ENCODE data around the gene ATP6V1D.

ATP6V1D gene

DNA sequence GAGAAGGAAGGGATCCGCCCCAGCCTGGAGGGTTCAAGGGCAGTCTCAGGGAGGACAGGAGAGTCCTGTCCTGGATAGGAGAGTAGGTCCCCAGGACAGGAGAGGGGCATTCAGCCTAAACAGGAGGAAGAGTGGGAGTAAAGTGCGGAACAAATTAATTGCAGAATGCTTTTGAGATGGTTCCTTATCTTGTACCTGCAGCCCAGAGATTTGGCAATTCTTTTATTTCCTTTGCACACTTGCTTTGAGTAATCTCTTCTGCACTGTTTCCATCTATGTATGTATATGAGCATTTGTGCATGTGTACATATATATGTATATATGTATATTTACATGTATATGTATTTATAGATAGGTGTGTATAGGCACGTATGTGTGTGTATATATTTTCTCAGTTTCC, 29.7 kb upstream of the ATP6V1D start:
- DNase-seq (no peak), ATAC-seq (ENCODE audit: insufficient read depth, low read depth) (no peak)
- no peaks in the 10 kb centered on the region for H3K4me1 ChIP-seq (ENCODE audit: insufficient read depth, low read length)
- H3K9ac ChIP-seq (ENCODE audit: low read depth, low read length): no peak overlapping the region
- no peaks in the 10 kb centered on the region for H3K27me3 ChIP-seq (ENCODE audit: insufficient read depth, low read length, poor library complexity)
- no peak overlapping the region for H3K4me2 ChIP-seq (ENCODE audit: insufficient read depth, low read length)
- H3K27ac ChIP-seq (ENCODE audit: low read length): no peak overlapping the region
- no peak overlapping the region for H2AFZ ChIP-seq (ENCODE audit: low read depth, low read length)
- H3K79me2 ChIP-seq (ENCODE audit: insufficient read depth, low read length): no peaks in the 10 kb centered on the region
- no peaks in the 10 kb centered on the region for H3K9me3 ChIP-seq (ENCODE audit: insufficient read depth, low read length, severe bottlenecking)
- H3K36me3 ChIP-seq (ENCODE audit: insufficient read depth, low read length): peaks cover 25% of the 10 kb centered on the region
- no peaks in the 10 kb centered on the region for H4K20me1 ChIP-seq (ENCODE audit: insufficient read depth, low read length)
- TF ChIP-seq, protein P1, sequence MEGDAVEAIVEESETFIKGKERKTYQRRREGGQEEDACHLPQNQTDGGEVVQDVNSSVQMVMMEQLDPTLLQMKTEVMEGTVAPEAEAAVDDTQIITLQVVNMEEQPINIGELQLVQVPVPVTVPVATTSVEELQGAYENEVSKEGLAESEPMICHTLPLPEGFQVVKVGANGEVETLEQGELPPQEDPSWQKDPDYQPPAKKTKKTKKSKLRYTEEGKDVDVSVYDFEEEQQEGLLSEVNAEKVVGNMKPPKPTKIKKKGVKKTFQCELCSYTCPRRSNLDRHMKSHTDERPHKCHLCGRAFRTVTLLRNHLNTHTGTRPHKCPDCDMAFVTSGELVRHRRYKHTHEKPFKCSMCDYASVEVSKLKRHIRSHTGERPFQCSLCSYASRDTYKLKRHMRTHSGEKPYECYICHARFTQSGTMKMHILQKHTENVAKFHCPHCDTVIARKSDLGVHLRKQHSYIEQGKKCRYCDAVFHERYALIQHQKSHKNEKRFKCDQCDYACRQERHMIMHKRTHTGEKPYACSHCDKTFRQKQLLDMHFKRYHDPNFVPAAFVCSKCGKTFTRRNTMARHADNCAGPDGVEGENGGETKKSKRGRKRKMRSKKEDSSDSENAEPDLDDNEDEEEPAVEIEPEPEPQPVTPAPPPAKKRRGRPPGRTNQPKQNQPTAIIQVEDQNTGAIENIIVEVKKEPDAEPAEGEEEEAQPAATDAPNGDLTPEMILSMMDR (IDR thresholded peaks at IDR 0.05; ENCODE audit: borderline replicate concordance, extremely low read depth, low read length, poor library complexity, severe bottlenecking): no peak
- no peak for TF ChIP-seq EZH2 (IDR thresholded peaks at IDR 0.05; ENCODE audit: borderline replicate concordance, low read depth, low read length, severe bottlenecking)
- no peak overlapping the region for H3K4me3 ChIP-seq (ENCODE audit: low read depth in 1 of 2, low read length in 2 of 2)

DNA sequence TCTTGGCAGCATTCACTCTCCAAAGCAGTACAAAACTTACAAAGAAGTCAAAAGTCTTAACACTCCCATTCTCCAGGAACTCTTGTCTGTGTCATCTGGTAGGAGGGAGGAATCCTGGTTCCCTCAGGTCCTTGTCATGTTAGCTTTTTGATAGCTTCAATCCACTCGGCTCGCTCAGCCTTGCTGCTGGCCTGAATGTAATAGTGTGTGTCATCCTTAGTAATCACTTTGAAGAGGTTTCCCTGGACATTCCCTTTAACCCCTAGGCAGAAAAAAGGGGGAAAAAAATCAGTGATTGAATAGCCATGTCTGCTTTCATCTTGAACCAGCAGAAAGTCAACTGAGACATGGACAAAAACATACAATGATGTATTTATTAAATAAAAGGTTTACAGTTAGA, 27.6 kb upstream of the ATP6V1D start:
- no peak overlapping the region for H3K4me2 ChIP-seq (ENCODE audit: insufficient read depth, low read length)
- no peak for TF ChIP-seq EZH2 (IDR thresholded peaks at IDR 0.05; ENCODE audit: borderline replicate concordance, low read depth, low read length, severe bottlenecking)
- TF ChIP-seq, protein P1 (IDR thresholded peaks at IDR 0.05; ENCODE audit: borderline replicate concordance, extremely low read depth, low read length, poor library complexity, severe bottlenecking): no peak
- peaks cover 46% of the 10 kb centered on the region for H3K36me3 ChIP-seq (ENCODE audit: insufficient read depth, low read length)
- no peak overlapping the region for H3K27ac ChIP-seq (ENCODE audit: low read length)
- H3K27me3 ChIP-seq (ENCODE audit: insufficient read depth, low read length, poor library complexity): no peaks in the 10 kb centered on the region
- no peaks in the 10 kb centered on the region for H3K79me2 ChIP-seq (ENCODE audit: insufficient read depth, low read length)
- H3K4me3 ChIP-seq (ENCODE audit: low read depth in 1 of 2, low read length in 2 of 2): no peak overlapping the region
- no peaks in the 10 kb centered on the region for H3K9me3 ChIP-seq (ENCODE audit: insufficient read depth, low read length, severe bottlenecking)
- DNase-seq (no peak), ATAC-seq (ENCODE audit: insufficient read depth, low read depth) (no peak)
- H3K9ac ChIP-seq (ENCODE audit: low read depth, low read length): no peak overlapping the region
- H2AFZ ChIP-seq (ENCODE audit: low read depth, low read length): no peak overlapping the region
- H4K20me1 ChIP-seq (ENCODE audit: insufficient read depth, low read length): no peaks in the 10 kb centered on the region
- no peaks in the 10 kb centered on the region for H3K4me1 ChIP-seq (ENCODE audit: insufficient read depth, low read length)

DNA sequence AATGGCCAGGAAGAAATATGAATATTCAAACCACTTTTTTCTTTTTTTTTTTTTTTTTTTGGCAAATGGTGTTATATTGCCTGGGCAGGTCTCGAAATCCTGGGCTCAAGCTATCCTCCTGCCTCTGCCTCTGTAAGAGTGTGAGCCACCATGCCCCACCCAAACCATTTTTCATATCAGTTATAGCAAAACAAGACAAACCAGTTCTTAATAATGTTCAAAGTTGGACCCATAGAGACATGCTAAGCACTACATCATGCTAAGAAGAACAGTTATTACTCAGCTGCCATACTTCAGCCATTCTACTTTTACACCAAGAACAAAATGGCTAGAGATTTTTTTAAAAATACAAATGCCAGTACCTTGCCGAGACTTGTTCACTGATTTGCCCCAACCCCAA, 26.0 kb upstream of the ATP6V1D start:
- Histone ChIP-seq H2AFZ (ENCODE audit: low read depth, low read length) (no peak overlapping the region), H3K9me3 (ENCODE audit: insufficient read depth, low read length, severe bottlenecking) (no peaks in the 10 kb centered on the region), H3K36me3 (ENCODE audit: insufficient read depth, low read length) (peaks cover 62% of the 10 kb centered on the region), H4K20me1 (ENCODE audit: insufficient read depth, low read length) (no peaks in the 10 kb centered on the region), H3K27me3 (ENCODE audit: insufficient read depth, low read length, poor library complexity) (no peaks in the 10 kb centered on the region), H3K79me2 (ENCODE audit: insufficient read depth, low read length) (no peaks in the 10 kb centered on the region), H3K4me3 (ENCODE audit: low read depth in 1 of 2, low read length in 2 of 2) (no peak overlapping the region), H3K9ac (ENCODE audit: low read depth, low read length) (no peak overlapping the region), H3K4me2 (ENCODE audit: insufficient read depth, low read length) (no peak overlapping the region), H3K4me1 (ENCODE audit: insufficient read depth, low read length) (no peaks in the 10 kb centered on the region), H3K27ac (ENCODE audit: low read length) (no peak overlapping the region)
- ATAC-seq (ENCODE audit: insufficient read depth, low read depth) (no peak), DNase-seq (no peak)
- TF ChIP-seq, protein P1 (IDR thresholded peaks at IDR 0.05; ENCODE audit: borderline replicate concordance, extremely low read depth, low read length, poor library complexity, severe bottlenecking): no peak
- TF ChIP-seq EZH2 (IDR thresholded peaks at IDR 0.05; ENCODE audit: borderline replicate concordance, low read depth, low read length, severe bottlenecking): no peak

DNA sequence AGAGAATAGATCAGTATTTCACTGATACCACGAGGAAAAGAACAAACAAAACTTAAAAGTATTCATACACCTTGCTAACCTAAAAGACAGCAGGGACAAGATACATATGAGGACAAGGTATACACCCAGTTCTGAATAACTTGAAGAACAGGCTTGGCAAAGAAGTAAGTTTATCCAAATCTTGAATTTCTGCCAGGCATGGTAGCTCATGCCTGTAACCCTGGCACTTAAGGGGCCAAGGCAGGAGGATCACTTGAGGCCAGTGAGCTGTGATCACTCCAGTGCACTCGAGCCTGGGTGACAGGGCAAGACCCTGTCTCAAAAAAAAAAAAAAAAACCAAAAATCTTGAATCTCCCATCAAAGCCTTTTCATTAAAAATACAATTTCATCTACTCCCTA, 25.5 kb upstream of the ATP6V1D start:
- H3K27me3 ChIP-seq (ENCODE audit: insufficient read depth, low read length, poor library complexity): no peaks in the 10 kb centered on the region
- no peak for DNase-seq

More for the DNA sequence above, 25.5 kb upstream of the ATP6V1D start:
- no peak overlapping the region for H3K4me3 ChIP-seq (ENCODE audit: low read depth in 1 of 2, low read length in 2 of 2)
- no peaks in the 10 kb centered on the region for H3K4me1 ChIP-seq (ENCODE audit: insufficient read depth, low read length)
- H2AFZ ChIP-seq (ENCODE audit: low read depth, low read length): no peak overlapping the region
- no peaks in the 10 kb centered on the region for H3K9me3 ChIP-seq (ENCODE audit: insufficient read depth, low read length, severe bottlenecking)
- H3K9ac ChIP-seq (ENCODE audit: low read depth, low read length): no peak overlapping the region
- TF ChIP-seq, protein P1 (IDR thresholded peaks at IDR 0.05; ENCODE audit: borderline replicate concordance, extremely low read depth, low read length, poor library complexity, severe bottlenecking): no peak
- TF ChIP-seq EZH2 (IDR thresholded peaks at IDR 0.05; ENCODE audit: borderline replicate concordance, low read depth, low read length, severe bottlenecking): no peak
- no peaks in the 10 kb centered on the region for H4K20me1 ChIP-seq (ENCODE audit: insufficient read depth, low read length)
- H3K4me2 ChIP-seq (ENCODE audit: insufficient read depth, low read length): no peak overlapping the region
- H3K27ac ChIP-seq (ENCODE audit: low read length): no peak overlapping the region
- peaks cover 67% of the 10 kb centered on the region for H3K36me3 ChIP-seq (ENCODE audit: insufficient read depth, low read length)
- no peak for ATAC-seq (ENCODE audit: insufficient read depth, low read depth)
- no peaks in the 10 kb centered on the region for H3K79me2 ChIP-seq (ENCODE audit: insufficient read depth, low read length)
